Neural progenitor cell (in vitro differentiated cells): ENCODE results near the gene SLC52A3. TPM values are rescaled to one million over a fixed set of nuclear protein-coding genes. Genes with fewer than 3 reads are reported as not detected.

ENCODE experiments used
- DNase-seq: peaks from one replicate; pipeline ENCODE4 v3.0.0-alpha.2; 2016; ENCODE audit warnings: low spot score
- H2AFZ ChIP-seq: fragments of 200-600 bp; sonication (generic); replicated peaks from 2 replicates; pipeline ENCODE4 v1.6.1; 2016; ENCODE audit warnings: antibody characterized with exemption
- H3F3A ChIP-seq: fragments of 200-600 bp; sonication (generic); 2 replicates; pipeline ENCODE4 v1.6.1; 2016; ENCODE audit warnings: antibody characterized with exemption, low read depth
- H3K27ac ChIP-seq: fragments of 200-600 bp; sonication (generic); 2 replicates; pipeline ENCODE4 v1.5.1; 2016; ENCODE audit warnings: mild to moderate bottlenecking
- H3K27me3 ChIP-seq: fragments of 200-600 bp; sonication (generic); 2 replicates; pipeline ENCODE4 v1.6.1; 2016; ENCODE audit warnings: mild to moderate bottlenecking, moderate library complexity
- H3K36me3 ChIP-seq: fragments of 200-600 bp; sonication (generic); 2 replicates; pipeline ENCODE4 v1.5.1; 2016
- H3K4me1 ChIP-seq: fragments of 200-600 bp; sonication (generic); 2 replicates; pipeline ENCODE4 v1.6.1; 2016; ENCODE audit warnings: mixed run types
- H3K4me2 ChIP-seq: fragments of 200-600 bp; sonication (generic); 2 replicates; pipeline ENCODE4 v1.6.1; 2016
- H3K4me3 ChIP-seq: fragments of 200-600 bp; sonication (generic); 2 replicates; pipeline ENCODE4 v1.5.1; 2016
- H3K79me2 ChIP-seq: fragments of 200-600 bp; sonication (generic); 2 replicates; pipeline ENCODE4 v1.6.1; 2016; ENCODE audit warnings: low read depth
- H3K9ac ChIP-seq: fragments of 200-600 bp; sonication (generic); 2 replicates; pipeline ENCODE4 v1.6.1; 2016
- H3K9me3 ChIP-seq: fragments of 200-600 bp; sonication (generic); 2 replicates; pipeline ENCODE4 v1.5.1; 2016; ENCODE audit warnings: low read depth
- H4K20me1 ChIP-seq: fragments of 200-600 bp; sonication (generic); 2 replicates; pipeline ENCODE4 v1.6.1; 2016; ENCODE audit warnings: low read depth
- H3K27ac Mint-ChIP-seq: 3 replicates; pipeline ENCODE4 v1.8.0; 2021; ENCODE audit warnings: mixed read lengths
- H3K27me3 Mint-ChIP-seq: 2 replicates; pipeline ENCODE4 v1.8.0; 2022; ENCODE audit warnings: low read depth, mild to moderate bottlenecking, inconsistent platforms, moderate library complexity, mixed read lengths; ENCODE audit not compliant: insufficient read depth
- H3K36me3 Mint-ChIP-seq: 3 replicates; pipeline ENCODE4 v1.8.0; 2021; ENCODE audit warnings: mixed read lengths
- H3K4me1 Mint-ChIP-seq: 3 replicates; pipeline ENCODE4 v1.8.0; 2021; ENCODE audit warnings: mixed read lengths
- H3K4me3 Mint-ChIP-seq: 3 replicates; pipeline ENCODE4 v1.8.0; 2021; ENCODE audit warnings: mild to moderate bottlenecking, moderate library complexity, mixed read lengths
- H3K9me3 Mint-ChIP-seq: 3 replicates; pipeline ENCODE4 v1.8.0; 2020; ENCODE audit warnings: mixed read lengths
- CTCF ChIP-seq: fragments of 200-600 bp; sonication (generic); IDR thresholded peaks from 2 replicates; pipeline ENCODE4 v1.5.1; 2017; ENCODE audit warnings: antibody characterized with exemption, mild to moderate bottlenecking
- EZH2 ChIP-seq: fragments of 200-600 bp; sonication (generic); IDR thresholded peaks from 2 replicates; pipeline ENCODE4 v1.6.1; 2017; ENCODE audit warnings: antibody characterized with exemption, mild to moderate bottlenecking, moderate library complexity
- EZH2phosphoT487 ChIP-seq: fragments of 200-600 bp; sonication (generic); IDR thresholded peaks from 2 replicates; pipeline ENCODE4 v1.6.1; 2017; ENCODE audit warnings: antibody characterized with exemption
- total RNA-seq: library from RNA; depleted of rRNA; stranded (reverse); fragments of >200 nt; gene quantifications from 2 replicates; pipeline ENCODE4 v1.2.3, GENCODE V29; 2015; ENCODE audit warnings: low replicate concordance

SLC52A3 gene
- total RNA-seq, 1 donor from 2014 or later: not detected

- Histone ChIP-seq H3K9ac (no peak overlapping the region), H3K4me2 (no peak overlapping the region), H3K4me1 (peaks cover 6% of the 10 kb centered on the region), H3K27ac (no peak overlapping the region), H2AFZ (peak overlapping the region; percentile 42), H3K36me3 (no peaks in the 10 kb centered on the region), H3K4me3 (no peak overlapping the region), H4K20me1 (no peaks in the 10 kb centered on the region), H3K27me3 (peaks cover 35% of the 10 kb centered on the region), H3K79me2 (no peaks in the 10 kb centered on the region), H3K9me3 (no peaks in the 10 kb centered on the region), H3F3A (no peaks in the 10 kb centered on the region)
- no peak for DNase-seq
- TF ChIP-seq CTCF (no peak), EZH2 (no peak), EZH2phosphoT487 (no peak)
- peaks cover 13% of the 10 kb centered on the region for H3K27me3 Mint-ChIP-seq
- H3K27ac Mint-ChIP-seq: no peak overlapping the region
- H3K36me3 Mint-ChIP-seq: no peaks in the 10 kb centered on the region
- no peak overlapping the region for H3K4me3 Mint-ChIP-seq
- no peaks in the 10 kb centered on the region for H3K9me3 Mint-ChIP-seq
- peaks cover 5% of the 10 kb centered on the region for H3K4me1 Mint-ChIP-seq
Measured at GRCh38 chr20:757506-757905, 10.8 kb downstream of the SLC52A3 start.

- Histone ChIP-seq H3K27ac (no peak overlapping the region), H3K79me2 (no peaks in the 10 kb centered on the region), H3F3A (no peaks in the 10 kb centered on the region), H3K27me3 (peaks cover 33% of the 10 kb centered on the region), H3K4me2 (no peak overlapping the region), H3K9me3 (no peaks in the 10 kb centered on the region), H4K20me1 (no peaks in the 10 kb centered on the region), H3K4me3 (no peak overlapping the region), H2AFZ (no peak overlapping the region), H3K36me3 (no peaks in the 10 kb centered on the region), H3K9ac (no peak overlapping the region), H3K4me1 (peaks cover 6% of the 10 kb centered on the region)
- no peak for TF ChIP-seq CTCF
- TF ChIP-seq EZH2phosphoT487: no peak
- TF ChIP-seq EZH2: no peak
- Mint-ChIP-seq H3K27ac (no peak overlapping the region), H3K4me1 (peaks cover 5% of the 10 kb centered on the region), H3K4me3 (no peak overlapping the region), H3K9me3 (no peaks in the 10 kb centered on the region), H3K36me3 (no peaks in the 10 kb centered on the region), H3K27me3 (peaks cover 9% of the 10 kb centered on the region)
- DNase-seq: no peak
Measured at GRCh38 chr20:755941-756340, 12.4 kb downstream of the SLC52A3 start.

GRCh38 chr20:754904-755303, 13.4 kb downstream of the SLC52A3 start:
- no peak for DNase-seq
- Histone ChIP-seq H3K27ac (no peak overlapping the region), H3K4me3 (no peak overlapping the region), H3K36me3 (no peaks in the 10 kb centered on the region), H3K4me2 (no peak overlapping the region), H4K20me1 (no peaks in the 10 kb centered on the region), H3F3A (no peaks in the 10 kb centered on the region), H3K4me1 (peaks cover 6% of the 10 kb centered on the region), H2AFZ (no peak overlapping the region), H3K79me2 (no peaks in the 10 kb centered on the region), H3K27me3 (peaks cover 23% of the 10 kb centered on the region), H3K9me3 (no peaks in the 10 kb centered on the region), H3K9ac (no peak overlapping the region)
- Mint-ChIP-seq H3K27ac (no peak overlapping the region), H3K36me3 (no peaks in the 10 kb centered on the region), H3K4me1 (peaks cover 5% of the 10 kb centered on the region), H3K27me3 (peaks cover 9% of the 10 kb centered on the region), H3K4me3 (no peak overlapping the region), H3K9me3 (no peaks in the 10 kb centered on the region)
- TF ChIP-seq EZH2: no peak
- no peak for TF ChIP-seq CTCF
- TF ChIP-seq EZH2phosphoT487: no peak
